ENCODE results near the gene TBC1D19.
"Not testable (repeated sequence)": the region's sequence is repeated elsewhere in the genome, so short reads cannot be mapped to it uniquely, and the experiment has no call there.

Gene TBC1D19

DNA sequence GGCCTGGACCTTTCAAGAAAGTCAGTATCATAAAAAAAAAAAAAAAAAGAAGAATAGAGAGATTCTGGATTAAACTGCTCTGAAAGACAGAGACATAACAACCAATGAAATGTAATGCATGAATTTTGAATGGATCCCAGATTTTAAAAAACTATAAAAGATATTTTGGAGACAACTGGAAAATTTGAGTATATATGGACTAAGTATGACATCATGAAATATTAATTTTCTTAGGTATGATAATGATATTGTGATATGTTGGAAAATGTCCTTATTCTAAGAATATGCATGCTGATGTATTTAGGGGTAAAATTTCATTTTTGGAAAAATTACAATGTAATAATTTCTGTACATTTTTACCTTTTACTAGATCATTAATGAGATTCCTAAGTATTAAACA is 52.6 kb downstream of the TBC1D19 start:
- TF ChIP-seq, protein P1, sequence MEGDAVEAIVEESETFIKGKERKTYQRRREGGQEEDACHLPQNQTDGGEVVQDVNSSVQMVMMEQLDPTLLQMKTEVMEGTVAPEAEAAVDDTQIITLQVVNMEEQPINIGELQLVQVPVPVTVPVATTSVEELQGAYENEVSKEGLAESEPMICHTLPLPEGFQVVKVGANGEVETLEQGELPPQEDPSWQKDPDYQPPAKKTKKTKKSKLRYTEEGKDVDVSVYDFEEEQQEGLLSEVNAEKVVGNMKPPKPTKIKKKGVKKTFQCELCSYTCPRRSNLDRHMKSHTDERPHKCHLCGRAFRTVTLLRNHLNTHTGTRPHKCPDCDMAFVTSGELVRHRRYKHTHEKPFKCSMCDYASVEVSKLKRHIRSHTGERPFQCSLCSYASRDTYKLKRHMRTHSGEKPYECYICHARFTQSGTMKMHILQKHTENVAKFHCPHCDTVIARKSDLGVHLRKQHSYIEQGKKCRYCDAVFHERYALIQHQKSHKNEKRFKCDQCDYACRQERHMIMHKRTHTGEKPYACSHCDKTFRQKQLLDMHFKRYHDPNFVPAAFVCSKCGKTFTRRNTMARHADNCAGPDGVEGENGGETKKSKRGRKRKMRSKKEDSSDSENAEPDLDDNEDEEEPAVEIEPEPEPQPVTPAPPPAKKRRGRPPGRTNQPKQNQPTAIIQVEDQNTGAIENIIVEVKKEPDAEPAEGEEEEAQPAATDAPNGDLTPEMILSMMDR (IDR thresholded peaks at IDR 0.05; ENCODE audit: low read length, missing control alignments): no peak
- DNase-seq (ENCODE audit: low read depth): no peak
- H3K4me3 ChIP-seq (replicated peaks; ENCODE audit: low read depth, low read length): no peak overlapping the region

DNA sequence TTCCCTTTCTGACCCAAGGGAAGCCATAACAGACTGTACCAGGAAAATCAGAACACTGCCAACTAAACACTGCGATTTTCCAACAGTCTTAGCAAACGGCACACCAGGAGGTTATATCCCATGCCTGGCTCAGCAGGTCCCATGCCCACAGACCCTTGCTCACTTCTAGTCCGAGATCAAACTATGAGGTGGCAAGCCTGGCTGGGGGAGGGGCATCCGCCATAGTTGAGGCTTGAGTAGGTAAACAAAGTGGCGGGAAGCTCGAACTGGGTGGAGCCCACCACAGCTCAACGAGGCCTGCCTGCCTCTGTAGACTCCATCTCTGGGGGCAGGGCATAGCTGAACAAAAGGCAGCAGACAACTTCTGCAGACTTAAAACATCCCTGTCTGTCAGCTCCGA is 56.8 kb downstream of the TBC1D19 start:
- H3K4me3 ChIP-seq (replicated peaks; ENCODE audit: low read depth, low read length); DNase-seq (ENCODE audit: low read depth): not testable (repeated sequence)

DNA sequence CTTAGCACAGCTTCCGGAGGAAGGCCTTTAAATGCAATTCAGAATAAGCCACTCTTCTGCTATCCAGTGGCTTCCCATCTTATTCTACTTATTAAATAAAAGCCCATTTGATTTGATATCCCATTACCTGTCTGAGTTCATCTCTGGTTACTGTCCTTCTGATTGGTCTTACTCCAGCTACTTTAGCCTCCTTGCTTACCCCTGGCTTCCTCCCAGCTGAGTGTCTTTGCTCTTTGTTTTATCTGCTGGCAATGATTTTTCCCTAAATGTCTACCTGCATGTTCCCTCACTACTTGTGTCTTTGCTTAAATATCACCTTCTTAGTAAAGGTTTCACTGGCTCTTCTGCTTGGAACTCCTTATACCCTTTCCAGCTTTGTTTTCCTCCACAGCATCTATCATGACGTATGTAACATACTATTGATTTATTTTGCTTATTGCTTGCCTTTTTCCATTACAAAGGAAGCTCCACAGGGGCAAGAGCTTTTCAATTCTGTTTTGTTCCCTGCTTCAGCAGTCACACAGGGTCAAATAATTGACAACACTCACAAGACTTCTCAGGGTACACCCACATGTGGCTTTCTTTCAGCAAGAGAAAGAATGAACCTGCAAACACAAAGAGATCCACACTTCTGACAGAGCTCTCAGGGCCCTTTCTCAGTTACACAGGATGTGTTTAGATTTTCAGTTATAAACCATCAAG is 63.8 kb downstream of the TBC1D19 start:
- no peak overlapping the region for H3K4me3 ChIP-seq (replicated peaks; ENCODE audit: low read depth, low read length)
- TF ChIP-seq, protein P1 (IDR thresholded peaks at IDR 0.05; ENCODE audit: low read length, missing control alignments): no peak
- DNase-seq (ENCODE audit: low read depth): no peak

DNA sequence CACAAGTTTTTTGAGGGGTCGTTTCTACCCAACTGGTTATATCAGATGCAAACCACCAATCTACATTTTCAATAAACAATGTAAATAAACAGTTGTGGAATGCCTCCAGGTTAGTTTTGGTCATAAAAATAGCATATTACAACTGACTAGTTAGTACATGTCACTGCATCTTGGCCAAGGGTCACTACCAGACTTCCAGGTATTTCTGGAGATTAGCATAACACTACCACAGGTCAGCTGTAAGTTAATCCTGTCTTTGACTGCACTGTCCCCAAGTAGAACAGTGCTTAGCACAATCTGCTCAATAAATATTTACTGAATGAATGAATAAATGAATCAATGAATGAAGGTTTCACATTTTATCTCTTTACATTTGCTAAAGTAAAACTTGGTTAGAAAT is 64.4 kb downstream of the TBC1D19 start:
- DNase-seq (ENCODE audit: low read depth): no peak
- TF ChIP-seq, protein P1 (IDR thresholded peaks at IDR 0.05; ENCODE audit: low read length, missing control alignments): no peak
- no peak overlapping the region for H3K4me3 ChIP-seq (replicated peaks; ENCODE audit: low read depth, low read length)

DNA sequence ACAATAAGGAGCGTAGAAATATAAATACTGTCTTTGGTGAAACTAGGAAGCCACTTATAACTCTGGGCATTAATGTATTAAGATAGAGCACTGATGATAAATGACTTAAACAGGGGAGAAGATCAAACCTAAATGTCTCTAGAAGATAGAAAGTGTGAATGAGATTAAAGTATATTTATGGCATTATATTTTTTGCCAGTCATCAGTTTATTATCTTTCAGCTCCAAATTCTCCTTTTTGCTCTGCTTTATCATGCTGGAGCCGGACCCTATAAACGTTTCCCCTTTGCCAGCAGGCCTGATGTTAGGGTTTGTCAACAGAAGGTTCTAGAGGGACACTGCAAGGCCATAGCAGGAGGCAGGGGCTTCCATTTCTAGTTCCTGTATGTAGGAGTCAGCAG is 76.4 kb downstream of the TBC1D19 start:
- no peak overlapping the region for H3K4me3 ChIP-seq (replicated peaks; ENCODE audit: low read depth, low read length)
- TF ChIP-seq, protein P1 (IDR thresholded peaks at IDR 0.05; ENCODE audit: low read length, missing control alignments): no peak

DNA sequence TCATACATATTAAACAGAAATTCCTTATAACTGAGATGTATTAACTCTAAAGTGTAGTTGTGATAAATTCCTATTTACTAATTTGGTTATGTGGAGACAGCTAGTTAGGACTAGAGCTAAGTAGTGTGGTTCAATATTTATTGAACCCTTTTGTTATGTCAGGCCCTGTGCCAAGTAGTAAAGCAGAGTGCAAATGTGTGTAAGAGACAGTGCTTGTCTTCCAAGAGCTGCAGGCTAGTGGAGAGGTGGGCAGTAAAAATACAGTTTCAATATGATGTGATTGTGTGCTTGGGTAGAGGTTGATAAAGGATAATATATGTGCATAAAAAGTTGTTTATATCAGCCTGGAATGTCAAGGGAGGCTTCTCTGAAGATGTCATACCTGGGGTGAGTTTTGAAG is 80.0 kb downstream of the TBC1D19 start:
- DNase-seq (ENCODE audit: low read depth): no peak

More for the DNA sequence above, 76.4 kb downstream of the TBC1D19 start:
- no peak for DNase-seq (ENCODE audit: low read depth)

DNA sequence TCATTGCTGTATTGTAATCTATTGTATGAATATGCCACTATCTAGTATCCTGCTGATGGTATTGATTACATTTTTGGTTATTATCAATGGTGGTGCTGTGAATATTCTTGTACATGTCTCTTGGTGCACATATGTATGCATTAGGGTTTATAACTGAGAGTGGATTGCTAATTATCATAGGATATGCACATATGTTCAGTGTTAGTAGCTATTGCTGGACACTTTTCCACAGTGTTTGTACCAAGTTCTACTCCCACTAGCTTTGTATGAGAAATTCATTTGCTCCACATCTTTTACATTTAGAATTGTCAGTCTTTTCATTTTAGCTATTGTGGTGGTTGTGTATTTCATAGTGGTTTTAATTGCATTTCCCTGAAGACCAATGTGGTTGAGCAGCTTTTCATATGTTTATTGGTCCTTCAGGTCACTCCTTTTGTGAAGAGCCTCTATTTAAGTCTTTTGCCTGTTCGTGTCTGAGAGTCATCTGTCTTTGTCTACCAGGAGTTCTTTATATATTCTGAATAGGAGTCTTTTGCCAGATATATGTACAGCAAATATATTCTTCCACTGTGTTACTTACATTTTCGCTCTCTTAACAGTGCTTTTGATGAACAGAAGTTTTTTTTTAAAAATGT is 87.1 kb downstream of the TBC1D19 start:
- no peak for DNase-seq (ENCODE audit: low read depth)
- TF ChIP-seq, protein P1 (IDR thresholded peaks at IDR 0.05; ENCODE audit: low read length, missing control alignments): no peak
- no peak overlapping the region for H3K4me3 ChIP-seq (replicated peaks; ENCODE audit: low read depth, low read length)

More for the DNA sequence above, 80.0 kb downstream of the TBC1D19 start:
- no peak overlapping the region for H3K4me3 ChIP-seq (replicated peaks; ENCODE audit: low read depth, low read length)
- TF ChIP-seq, protein P1 (IDR thresholded peaks at IDR 0.05; ENCODE audit: low read length, missing control alignments): no peak

DNA sequence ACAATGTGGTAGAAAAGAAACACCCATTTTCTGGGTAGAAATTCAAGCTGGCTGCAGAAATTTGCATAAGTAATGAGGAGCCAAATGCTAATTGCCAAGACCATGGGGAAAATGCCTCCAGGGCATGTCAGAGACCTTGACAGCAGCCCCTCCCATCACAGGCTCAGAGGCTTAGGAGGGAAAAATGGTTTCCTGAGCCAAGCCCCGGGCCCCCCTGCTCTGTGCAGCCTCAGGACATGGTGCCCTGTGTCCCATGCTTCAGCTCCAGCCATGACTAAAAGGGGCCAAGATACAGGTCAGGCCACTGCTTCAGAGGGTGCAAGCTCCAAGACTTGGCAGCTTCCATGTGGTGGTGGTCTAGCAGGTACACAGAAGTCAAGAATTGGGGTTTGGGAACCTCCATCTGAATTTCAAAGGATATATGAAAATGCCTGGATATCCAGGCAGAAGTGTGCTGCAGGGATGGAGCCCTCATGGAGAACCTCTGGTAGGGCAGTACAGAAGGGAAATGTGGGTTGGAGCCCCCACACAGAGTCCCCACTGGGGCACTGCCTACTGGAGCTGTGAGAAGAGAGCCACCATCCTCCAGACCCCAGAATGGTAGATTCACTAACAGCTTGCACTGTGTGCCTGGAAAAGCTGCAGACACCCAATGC is 95.3 kb downstream of the TBC1D19 start:
- DNase-seq (ENCODE audit: low read depth); H3K4me3 ChIP-seq (replicated peaks; ENCODE audit: low read depth, low read length): not testable (repeated sequence)
